ENCODE data around the gene SLC35E1. TPM values are rescaled to one million over a fixed set of nuclear protein-coding genes. Genes with fewer than 3 reads are reported as not detected.
"Not testable (repeated sequence)": the region's sequence is repeated elsewhere in the genome, so short reads cannot be mapped to it uniquely, and the experiment has no call there.

SLC35E1 gene
- total and polyA plus RNA-seq, 2 experiments from 2014 or later = 35.7 to 43.2 TPM

GRCh38 chr19:16514383-16515019, 57.7 kb downstream of the SLC35E1 start:
- H3K36me3 ChIP-seq (ENCODE audit: low read depth) = no peaks in the 10 kb centered on the region; the same call in 1 of the 2 replicates
- WGBS, 2 experiments (ENCODE audit: low coverage in 1 of 2, low lambda C conversion rate in 2 of 2, missing lambda C conversion rate in 2 of 2) = 92 to 93% methylated on average over 19 to 24 of the region's 24 CpGs
- no peaks in the 10 kb centered on the region for H3K79me2 ChIP-seq (ENCODE audit: insufficient read depth)
- H3K4me3 ChIP-seq = no peak overlapping the region
- H3K4me1 ChIP-seq (ENCODE audit: insufficient read depth) = no peaks in the 10 kb centered on the region
- in situ Hi-C loops (cut with MboI) = no loop called here
- H3K9me2 ChIP-seq (ENCODE audit: insufficient read depth) = no peaks in the 10 kb centered on the region
- H3K4me2 ChIP-seq (ENCODE audit: unreplicated experiment) = no peak overlapping the region
- DNase-seq = no peak
- H3K9me3 ChIP-seq (ENCODE audit: low read depth) = no peaks in the 10 kb centered on the region
- H3K9ac ChIP-seq = no peak overlapping the region
- H3F3A ChIP-seq (ENCODE audit: insufficient read depth) = peaks cover 7% of the 10 kb centered on the region; the same call in 1 of the 2 replicates
- H2AFZ ChIP-seq = no peak overlapping the region
- H3K27ac ChIP-seq = no peak overlapping the region
- no peaks in the 10 kb centered on the region for H4K20me1 ChIP-seq (ENCODE audit: insufficient read depth)
- no peak for TF ChIP-seq EZH2 (IDR thresholded peaks at IDR 0.05; ENCODE audit: insufficient read depth, poor library complexity, severe bottlenecking)
- no peak for TF ChIP-seq EZH2phosphoT487 (IDR thresholded peaks at IDR 0.05; ENCODE audit: insufficient read depth, low read depth)
- no peaks in the 10 kb centered on the region for H3K27me3 ChIP-seq (replicated peaks; ENCODE audit: insufficient read depth)

- H3K4me1 ChIP-seq (ENCODE audit: insufficient read depth); H3K27me3 ChIP-seq (replicated peaks; ENCODE audit: insufficient read depth); H2AFZ ChIP-seq; H3K9me2 ChIP-seq (ENCODE audit: insufficient read depth); H3K9me3 ChIP-seq (ENCODE audit: low read depth); H3K9ac ChIP-seq; H3K27ac ChIP-seq; H4K20me1 ChIP-seq (ENCODE audit: insufficient read depth); DNase-seq; H3K4me2 ChIP-seq (ENCODE audit: unreplicated experiment); in situ Hi-C loops (cut with MboI); H3F3A ChIP-seq (ENCODE audit: insufficient read depth); H3K36me3 ChIP-seq (ENCODE audit: low read depth); H3K79me2 ChIP-seq (ENCODE audit: insufficient read depth); H3K4me3 ChIP-seq: not testable (repeated sequence)
- 88 to 92% methylated on average over 9 to 10 of the region's 10 CpGs for WGBS, 2 experiments (ENCODE audit: low coverage in 1 of 2, low lambda C conversion rate in 2 of 2, missing lambda C conversion rate in 2 of 2)
Measured at GRCh38 chr19:16512611-16513010, 59.6 kb downstream of the SLC35E1 start.

- Histone ChIP-seq H3K36me3 (ENCODE audit: low read depth) (no peaks in the 10 kb centered on the region), H4K20me1 (ENCODE audit: insufficient read depth) (no peaks in the 10 kb centered on the region), H2AFZ (no peak overlapping the region), H3K4me1 (ENCODE audit: insufficient read depth) (peaks cover 5% of the 10 kb centered on the region; the same call in 1 of the 2 replicates), H3K27me3 (replicated peaks; ENCODE audit: insufficient read depth) (no peaks in the 10 kb centered on the region), H3K4me3 (no peak overlapping the region), H3K79me2 (ENCODE audit: insufficient read depth) (no peaks in the 10 kb centered on the region), H3K27ac (no peak overlapping the region), H3F3A (ENCODE audit: insufficient read depth) (no peaks in the 10 kb centered on the region), H3K9me3 (ENCODE audit: low read depth) (no peaks in the 10 kb centered on the region), H3K9ac (no peak overlapping the region), H3K9me2 (ENCODE audit: insufficient read depth) (no peaks in the 10 kb centered on the region), H3K4me2 (ENCODE audit: unreplicated experiment) (no peak overlapping the region)
- WGBS, 2 experiments (ENCODE audit: low coverage in 1 of 2, low lambda C conversion rate in 2 of 2, missing lambda C conversion rate in 2 of 2) = 77% methylated on average over 28 of the region's 28 CpGs
- no peak for DNase-seq
- TF ChIP-seq EZH2 (IDR thresholded peaks at IDR 0.05; ENCODE audit: insufficient read depth, poor library complexity, severe bottlenecking) = no peak
- in situ Hi-C loops (cut with MboI) = no loop called here
Measured at GRCh38 chr19:16509141-16510061, 62.8 kb downstream of the SLC35E1 start.

- in situ Hi-C loops (cut with MboI) = no loop called here
- H3K27ac ChIP-seq = no peak overlapping the region
- no peak for DNase-seq
- TF ChIP-seq EZH2phosphoT487 (IDR thresholded peaks at IDR 0.05; ENCODE audit: insufficient read depth, low read depth) (no peak), EZH2 (IDR thresholded peaks at IDR 0.05; ENCODE audit: insufficient read depth, poor library complexity, severe bottlenecking) (no peak)
- no peaks in the 10 kb centered on the region for H3K36me3 ChIP-seq (ENCODE audit: low read depth)
- no peaks in the 10 kb centered on the region for H3K9me2 ChIP-seq (ENCODE audit: insufficient read depth)
- H3K27me3 ChIP-seq (replicated peaks; ENCODE audit: insufficient read depth) = no peaks in the 10 kb centered on the region
- no peak overlapping the region for H2AFZ ChIP-seq
- 89 to 96% methylated on average over 5 of the region's 5 CpGs for WGBS, 2 experiments (ENCODE audit: low coverage in 1 of 2, low lambda C conversion rate in 2 of 2, missing lambda C conversion rate in 2 of 2)
- H3K79me2 ChIP-seq (ENCODE audit: insufficient read depth) = no peaks in the 10 kb centered on the region
- H3K4me2 ChIP-seq (ENCODE audit: unreplicated experiment) = no peak overlapping the region
- no peak overlapping the region for H3K9ac ChIP-seq
- H3K4me3 ChIP-seq = no peak overlapping the region
- no peaks in the 10 kb centered on the region for H3K9me3 ChIP-seq (ENCODE audit: low read depth)
- no peaks in the 10 kb centered on the region for H4K20me1 ChIP-seq (ENCODE audit: insufficient read depth)
- H3K4me1 ChIP-seq (ENCODE audit: insufficient read depth) = peaks cover 5% of the 10 kb centered on the region; the same call in 1 of the 2 replicates
- H3F3A ChIP-seq (ENCODE audit: insufficient read depth) = no peaks in the 10 kb centered on the region
Measured at GRCh38 chr19:16508546-16508945, 63.7 kb downstream of the SLC35E1 start.
